Frontal cortex (tissue), 4 donors: ENCODE data around the gene FOXRED1. TPM values are rescaled to one million over a fixed set of nuclear protein-coding genes. Genes with fewer than 3 reads are reported as not detected.

Experiments used
- DNase-seq, 2 donors: peaks; one replicate each; pipeline ENCODE4 v3.0.0; 2012; ENCODE audit warnings: low spot score in 2 of 2
- FAIRE-seq: peaks from 2 replicates; lab custom pipeline; 2012; peaks lifted over from hg19 to GRCh38; lab: Jason Lieb, UNC
- total RNA-seq: library from RNA; depleted of rRNA; stranded (reverse); fragments of >200 nt; gene quantifications from one replicate; pipeline ENCODE4 v1.2.3, GENCODE V29; 2014
- donor health status: control.
- donor health status: control.
- donor health status: control.

Gene FOXRED1
- total RNA-seq, 1 donor from 2014 or later = 18.3 TPM

GRCh38 chr11:126267650-126268049 lies 1.3 kb upstream of the FOXRED1 start:
- DNase-seq = no peak
- no peak for FAIRE-seq

GRCh38 chr11:126268361-126268707 lies 620 bp upstream of the FOXRED1 start:
- FAIRE-seq (no peak), DNase-seq (no peak)

GRCh38 chr11:126277322-126277721 lies 8.4 kb downstream of the FOXRED1 start:
- DNase-seq = no peak
- FAIRE-seq = no peak

- DNase-seq (no peak), FAIRE-seq (no peak)
Observed at GRCh38 chr11:126277780-126278179, 8.8 kb downstream of the FOXRED1 start.

- DNase-seq (no peak), FAIRE-seq (no peak)
Observed at GRCh38 chr11:126279191-126279590, 10.2 kb downstream of the FOXRED1 start.

GRCh38 chr11:126280595-126280994 lies 11.6 kb downstream of the FOXRED1 start:
- DNase-seq (no peak), FAIRE-seq (no peak)

GRCh38 chr11:126281245-126281644 lies 12.3 kb downstream of the FOXRED1 start:
- FAIRE-seq (no peak), DNase-seq (no peak)

GRCh38 chr11:126281666-126282175 lies 12.8 kb downstream of the FOXRED1 start:
- no peak for FAIRE-seq
- no peak for DNase-seq

GRCh38 chr11:126282361-126282735 lies 13.4 kb downstream of the FOXRED1 start:
- FAIRE-seq (no peak), DNase-seq (peak in 1 of 2 donors; percentile 46)

GRCh38 chr11:126282736-126283591 lies 14.0 kb downstream of the FOXRED1 start, which contains the start of gene TIRAP:
TIRAP (plus strand) TSS chr11:126283093; CDS start chr11:126290895, 7,802 bp downstream.
- DNase-seq (peak; percentile 66 to 69), FAIRE-seq (no peak)

GRCh38 chr11:126284829-126285228 lies 15.9 kb downstream of the FOXRED1 start:
- DNase-seq = no peak
- no peak for FAIRE-seq

GRCh38 chr11:126288237-126288636 lies 19.3 kb downstream of the FOXRED1 start:
- FAIRE-seq (no peak), DNase-seq (no peak)

- DNase-seq (no peak), FAIRE-seq (no peak)
Observed at GRCh38 chr11:126290887-126291286, 21.9 kb downstream of the FOXRED1 start.

GRCh38 chr11:126293726-126294125 lies 24.8 kb downstream of the FOXRED1 start:
- FAIRE-seq (no peak), DNase-seq (no peak)

GRCh38 chr11:126297004-126297403 lies 28.1 kb downstream of the FOXRED1 start:
- no peak for FAIRE-seq
- DNase-seq = no peak

GRCh38 chr11:126303623-126304456 lies 34.9 kb downstream of the FOXRED1 start, which contains the start of gene DCPS:
DCPS (plus strand) TSS chr11:126304060; CDS start chr11:126304081, 21 bp downstream.
- DNase-seq (peak; percentile 88 to 95), FAIRE-seq (no peak)

- peak in 1 of 2 donors; percentile 52 for DNase-seq
- FAIRE-seq = no peak
Observed at GRCh38 chr11:126304457-126305075, 35.6 kb downstream of the FOXRED1 start.

GRCh38 chr11:126305699-126306098 lies 36.7 kb downstream of the FOXRED1 start:
- DNase-seq (no peak), FAIRE-seq (no peak)

- no peak for FAIRE-seq
- DNase-seq = no peak
Observed at GRCh38 chr11:126307706-126308105, 38.8 kb downstream of the FOXRED1 start.

GRCh38 chr11:126308271-126308671 lies 39.3 kb downstream of the FOXRED1 start:
- FAIRE-seq = no peak
- no peak for DNase-seq
